Astrocyte (in vitro differentiated cells and primary cell): ENCODE measurements around the gene STAG2.

ENCODE experiments used
- CTCF ChIP-seq: IDR thresholded peaks from 2 replicates; pipeline ENCODE4 v1.5.1; 2011; ENCODE audit warnings: low read depth, mild to moderate bottlenecking, inconsistent platforms, low read length, moderate library complexity; ENCODE audit not compliant: insufficient read depth
- EZH2 ChIP-seq: IDR thresholded peaks from 2 replicates; pipeline ENCODE4 v1.6.1; 2012; ENCODE audit warnings: mild to moderate bottlenecking, low read length, inconsistent platforms; ENCODE audit not compliant: insufficient read depth

GRCh38 chrX:123962006-123962467 lies 531 bp downstream of the STAG2 start:
- TF ChIP-seq CTCF (no peak), EZH2 (no peak)
